Stimulated activated CD4-positive, alpha-beta T cell treated with anti-CD3 and anti-CD28 coated beads, Interleukin-2, amount 100 ng/mL, for 4 hours (primary cell): ENCODE results near the gene NFYC.
"Not testable (repeated sequence)": the region's sequence is repeated elsewhere in the genome, so short reads cannot be mapped to it uniquely, and the experiment has no call there.

Experiments
- DNase-seq: peaks from one replicate; pipeline ENCODE4 v3.0.0-alpha.2; 2020; ENCODE audit warnings: low read depth

Gene NFYC

GRCh38 chr1:40665335-40666171 lies 26.0 kb upstream of the NFYC start, which contains the start of gene RIMS3:
RIMS3 (minus strand) TSS chr1:40665682; CDS start chr1:40641925, 23,757 bp downstream.
- DNase-seq = peak; percentile 78

GRCh38 chr1:40668769-40669525 lies 22.6 kb upstream of the NFYC start:
- peak; percentile 78 for DNase-seq

- DNase-seq = no peak
Observed at GRCh38 chr1:40673452-40673851, 18.1 kb upstream of the NFYC start.

GRCh38 chr1:40676501-40676900 lies 15.0 kb upstream of the NFYC start:
- no peak for DNase-seq

- no peak for DNase-seq
Observed at GRCh38 chr1:40679165-40679953, 12.1 kb upstream of the NFYC start.

- no peak for DNase-seq
Observed at GRCh38 chr1:40684669-40685068, 6.8 kb upstream of the NFYC start.

GRCh38 chr1:40687059-40687458 lies 4.4 kb upstream of the NFYC start:
- DNase-seq = no peak

- DNase-seq = no peak
Observed at GRCh38 chr1:40687661-40688060, 3.8 kb upstream of the NFYC start.

GRCh38 chr1:40689737-40690136 lies 1.8 kb upstream of the NFYC start:
- no peak for DNase-seq

GRCh38 chr1:40690771-40691537 lies 550 bp upstream of the NFYC start:
- DNase-seq = no peak

- DNase-seq = no peak
Observed at GRCh38 chr1:40692429-40692895, 958 bp downstream of the NFYC start.

- no peak for DNase-seq
Observed at GRCh38 chr1:40693425-40693824, 1.9 kb downstream of the NFYC start.

GRCh38 chr1:40694353-40694874 lies 2.9 kb downstream of the NFYC start:
- DNase-seq = no peak

- no peak for DNase-seq
Observed at GRCh38 chr1:40696294-40696693, 4.8 kb downstream of the NFYC start.

- DNase-seq = no peak
Observed at GRCh38 chr1:40697436-40697835, 5.9 kb downstream of the NFYC start.

GRCh38 chr1:40699787-40700186 lies 8.3 kb downstream of the NFYC start:
- no peak for DNase-seq

GRCh38 chr1:40701684-40702083 lies 10.2 kb downstream of the NFYC start:
- DNase-seq = no peak

- not testable (repeated sequence) for DNase-seq
Observed at GRCh38 chr1:40702810-40703209, 11.3 kb downstream of the NFYC start.

GRCh38 chr1:40703316-40703715 lies 11.8 kb downstream of the NFYC start:
- DNase-seq = no peak

GRCh38 chr1:40704817-40705733 lies 13.6 kb downstream of the NFYC start:
- DNase-seq = no peak
